Embryonic facial prominence (tissue), 1 donor: Measurements from ENCODE around the gene CELA2A.

Experiments
- DNase-seq: peaks from one replicate; pipeline ENCODE4 v3.0.0-alpha.2; 2016; ENCODE audit errors: extremely low spot score

Gene CELA2A

GRCh38 chr1:15456313-15456954 is at the start of gene CELA2A:
Gene CELA2A (plus strand): TSS chr1:15456732. CDS start chr1:15456754, 22 bp downstream.
- DNase-seq = no peak

- DNase-seq = no peak
These were observed 49.0 kb upstream of the CELA2A start for GRCh38 chr1:15407580-15407979.

DNA sequence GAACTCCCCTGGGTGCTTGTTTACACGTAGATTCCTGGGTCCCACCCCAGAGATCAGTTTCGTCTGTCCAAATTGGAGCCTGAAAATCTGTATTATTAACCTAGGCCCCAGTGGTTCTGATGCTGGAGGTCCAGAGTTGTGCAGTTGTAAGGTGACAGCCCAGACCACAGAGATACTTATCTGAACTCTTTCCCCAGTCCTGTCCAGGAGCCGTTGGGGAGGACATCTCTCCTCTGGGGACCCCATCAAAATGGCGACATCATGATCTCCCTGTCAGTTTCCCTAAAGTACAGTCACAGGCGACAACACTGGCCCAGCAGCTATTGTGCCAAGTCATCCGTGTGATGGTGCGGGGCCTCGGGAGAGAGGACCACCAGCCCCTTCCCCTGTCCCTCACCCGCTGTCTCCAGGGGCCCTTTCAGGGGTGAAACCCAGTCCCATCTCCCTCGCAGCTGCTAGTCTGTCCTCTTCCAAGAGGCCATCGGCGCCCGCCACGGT is 47.6 kb upstream of the CELA2A start:
- DNase-seq = no peak

- DNase-seq = peak; percentile 75
These were observed 46.9 kb upstream of the CELA2A start, which contains the start of gene EFHD2 for GRCh38 chr1:15409388-15410222. Gene EFHD2 (plus strand): TSS chr1:15409888. CDS start chr1:15409972, 84 bp downstream.

DNA sequence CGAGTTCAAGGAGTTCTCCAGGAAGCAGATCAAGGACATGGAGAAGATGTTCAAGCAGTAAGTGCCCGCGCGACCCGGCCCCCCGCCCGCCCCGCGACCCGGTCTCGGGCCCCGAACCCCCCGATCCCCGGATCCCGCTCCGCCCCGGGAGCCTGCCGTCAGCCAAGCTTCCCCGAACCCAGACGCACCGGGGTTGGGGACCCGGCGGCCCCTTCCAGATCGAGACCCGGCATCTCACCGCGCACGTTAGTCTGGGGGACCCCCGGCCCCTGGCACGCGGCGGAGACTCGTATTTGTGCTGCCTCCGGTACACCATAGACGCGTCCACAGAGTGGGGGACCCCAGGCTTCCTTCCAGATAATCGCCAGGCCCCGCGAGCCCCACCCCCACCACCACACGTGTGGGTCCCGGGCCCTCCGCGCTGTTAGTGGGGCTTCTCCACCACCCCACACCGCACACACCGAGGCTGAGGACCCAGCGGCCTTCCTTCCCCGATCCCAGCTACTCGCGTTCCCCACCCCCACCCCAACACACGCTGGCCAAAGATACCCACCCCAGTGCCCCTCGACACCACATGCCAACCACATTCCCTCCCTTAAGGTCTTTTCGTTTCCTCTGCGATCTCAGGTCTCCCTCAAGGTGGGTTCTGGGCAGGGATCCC is 46.2 kb upstream of the CELA2A start:
- no peak for DNase-seq

- DNase-seq = no peak
These were observed 45.7 kb upstream of the CELA2A start for GRCh38 chr1:15410884-15411245.

DNA sequence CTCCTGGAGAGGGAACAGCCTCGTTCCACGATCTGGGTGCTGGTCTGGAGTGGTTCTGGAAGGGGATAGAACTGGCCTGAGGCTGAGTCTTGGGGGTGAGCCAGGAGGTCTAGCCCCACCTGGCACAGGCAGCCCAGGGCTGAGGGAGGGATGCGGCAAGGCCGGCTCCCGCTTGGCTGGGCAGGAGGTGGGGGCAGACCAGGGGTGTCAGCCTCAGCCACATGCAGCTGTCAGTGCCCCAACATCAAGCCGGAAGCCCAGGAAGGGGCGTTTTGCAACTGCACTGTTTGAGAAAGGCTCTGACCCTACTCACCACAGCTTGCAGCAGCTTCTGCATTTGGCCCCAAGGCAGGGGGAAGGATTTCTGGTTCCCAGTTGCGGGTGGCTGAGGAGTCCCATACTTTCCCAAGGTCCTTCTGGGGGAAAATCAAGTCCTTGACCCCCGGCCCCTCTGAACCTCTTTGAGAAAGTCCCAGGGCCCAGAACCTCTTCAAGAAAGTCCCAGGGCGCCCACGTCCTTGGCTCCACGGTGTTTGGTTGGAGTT is 44.9 kb upstream of the CELA2A start:
- no peak for DNase-seq

- no peak for DNase-seq
These were observed 44.2 kb upstream of the CELA2A start for GRCh38 chr1:15412175-15412800.

DNA sequence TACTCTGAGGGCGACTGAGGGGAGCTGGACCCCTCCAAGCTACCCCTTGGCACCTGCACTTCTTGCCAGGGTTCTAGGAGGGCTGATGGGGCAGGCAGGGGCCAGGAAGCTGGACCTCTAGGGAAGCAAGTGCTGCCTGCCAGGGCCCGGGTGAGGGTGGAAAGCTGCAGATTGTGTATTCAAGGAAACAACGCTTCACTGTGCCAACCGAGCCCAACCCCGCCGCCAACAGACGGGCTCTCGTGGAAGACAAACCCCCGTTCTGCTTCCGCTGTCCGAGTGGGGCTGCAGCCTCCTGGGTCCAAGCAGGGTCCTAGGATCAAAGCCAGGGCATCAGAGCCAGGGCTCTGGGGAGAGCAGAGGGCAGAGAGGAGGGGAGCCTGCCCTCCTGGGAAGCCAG is 43.7 kb upstream of the CELA2A start:
- no peak for DNase-seq

DNA sequence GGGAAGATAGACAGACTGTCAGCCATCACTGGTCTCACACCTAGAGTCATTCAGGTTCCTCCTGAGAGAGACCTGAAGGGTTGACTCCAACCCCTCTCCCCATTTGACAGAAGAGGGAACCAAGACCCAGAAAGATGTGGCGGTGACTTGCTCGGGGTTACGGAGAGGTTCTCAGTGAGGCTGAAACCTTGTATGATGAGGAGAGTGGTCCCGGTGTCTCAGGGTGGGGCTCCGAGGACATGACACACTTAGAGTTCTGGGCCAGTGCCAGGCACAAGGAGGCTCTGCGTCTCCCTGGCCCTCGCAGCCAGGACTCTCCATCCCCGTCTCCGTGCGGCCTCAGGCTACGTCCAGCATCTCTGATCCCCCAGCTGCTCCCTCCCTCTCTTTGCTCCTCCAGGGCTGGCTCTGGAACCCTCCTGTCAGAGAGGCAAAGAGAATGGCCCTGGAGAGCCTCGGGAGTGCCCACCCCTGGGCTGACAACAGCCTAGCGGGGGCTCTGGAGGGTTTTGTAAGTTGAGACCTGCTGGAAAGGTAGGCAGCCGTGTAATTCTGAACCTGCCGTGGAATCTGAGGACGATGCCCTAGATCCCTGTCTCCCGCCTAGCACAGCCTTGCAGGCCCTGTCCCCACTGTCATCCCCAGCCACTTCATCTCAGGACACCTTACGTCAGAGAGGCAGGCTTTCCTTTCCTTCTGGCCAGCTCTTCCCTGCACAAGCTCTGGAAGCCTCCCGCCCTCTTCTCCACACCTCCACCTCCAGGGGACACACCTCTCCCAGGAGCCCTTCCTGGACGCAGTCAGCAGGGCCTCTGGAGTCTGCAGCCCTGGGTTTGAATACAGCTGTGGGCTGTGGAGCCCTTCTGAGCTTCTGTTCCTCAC is 42.7 kb upstream of the CELA2A start:
- DNase-seq = no peak

GRCh38 chr1:15414445-15414983 is 42.0 kb upstream of the CELA2A start:
- DNase-seq = no peak

DNA sequence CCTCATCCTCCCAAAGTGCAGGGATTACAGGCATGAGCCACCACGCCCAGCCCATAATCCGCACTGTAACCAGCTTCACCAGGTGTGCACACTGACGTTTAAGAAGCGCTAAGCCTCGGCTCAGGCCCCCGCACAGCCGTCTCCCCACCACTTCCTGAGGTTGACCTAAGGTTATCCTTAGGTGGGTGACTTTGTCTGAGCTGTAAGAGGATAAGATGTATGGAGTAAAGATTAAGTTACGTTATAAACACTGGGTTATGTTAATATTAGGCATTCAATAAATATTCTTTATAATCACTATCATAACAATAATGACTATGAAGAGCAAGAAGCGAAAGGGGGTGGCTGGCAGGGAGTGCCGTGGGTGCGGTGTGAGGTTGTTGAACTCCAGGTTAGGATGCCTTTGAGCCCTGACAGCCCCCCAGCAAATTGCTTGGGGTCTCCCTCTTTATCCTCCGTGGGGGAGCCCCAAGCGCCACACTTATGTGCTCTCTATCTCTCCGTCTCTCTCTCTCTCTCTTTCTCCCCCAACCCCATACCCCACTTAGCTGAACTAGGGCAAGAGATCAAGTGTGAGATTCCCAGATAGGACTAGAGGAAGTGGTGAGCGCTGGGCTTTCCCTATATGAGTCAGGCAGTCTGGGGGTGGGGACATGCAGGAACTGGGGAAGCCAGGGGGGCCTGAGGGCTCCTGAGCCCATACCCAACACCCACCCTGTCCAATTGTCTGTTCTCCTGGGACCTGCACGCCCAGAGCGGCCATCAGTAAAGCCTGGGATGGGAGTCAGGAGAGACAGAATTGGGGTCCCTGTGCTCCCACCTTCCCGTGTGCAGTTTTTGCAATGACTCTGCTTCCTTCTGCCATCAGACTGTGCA is 39.2 kb upstream of the CELA2A start:
- DNase-seq = no peak

DNA sequence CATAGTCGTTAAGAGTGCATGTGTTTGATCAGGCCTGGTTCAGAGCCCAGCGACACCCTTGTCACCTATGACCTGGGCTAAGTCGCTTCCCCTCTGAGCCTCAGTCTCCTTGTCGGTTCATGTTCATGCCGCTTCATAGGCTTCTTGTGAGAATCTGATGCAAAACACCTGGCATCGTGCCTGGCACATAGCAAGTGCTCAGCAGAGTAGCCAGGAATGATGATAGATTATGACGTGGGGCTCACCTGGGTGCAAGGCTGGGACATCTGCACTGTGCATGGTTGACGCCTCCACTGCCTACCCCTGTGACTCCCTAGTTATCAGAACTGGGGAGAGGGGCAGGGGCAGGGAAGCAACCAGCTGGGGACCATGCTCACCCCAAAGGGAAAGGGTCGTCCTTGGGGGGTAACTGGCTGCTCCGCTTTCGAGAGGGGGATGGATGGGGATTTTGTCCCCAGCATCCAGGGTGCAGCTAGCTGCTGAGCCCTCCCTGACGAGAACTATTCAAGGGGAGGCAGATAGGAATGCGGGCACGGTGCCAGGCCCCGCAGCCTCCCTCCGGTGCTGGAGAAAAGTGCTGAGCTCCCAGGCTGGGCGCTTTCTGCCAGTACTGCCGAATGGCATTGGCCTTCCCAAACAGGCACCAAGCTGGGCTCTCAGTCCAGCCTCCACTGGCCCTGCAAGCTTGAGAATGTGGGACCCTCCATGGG is 37.6 kb upstream of the CELA2A start:
- no peak for DNase-seq

DNA sequence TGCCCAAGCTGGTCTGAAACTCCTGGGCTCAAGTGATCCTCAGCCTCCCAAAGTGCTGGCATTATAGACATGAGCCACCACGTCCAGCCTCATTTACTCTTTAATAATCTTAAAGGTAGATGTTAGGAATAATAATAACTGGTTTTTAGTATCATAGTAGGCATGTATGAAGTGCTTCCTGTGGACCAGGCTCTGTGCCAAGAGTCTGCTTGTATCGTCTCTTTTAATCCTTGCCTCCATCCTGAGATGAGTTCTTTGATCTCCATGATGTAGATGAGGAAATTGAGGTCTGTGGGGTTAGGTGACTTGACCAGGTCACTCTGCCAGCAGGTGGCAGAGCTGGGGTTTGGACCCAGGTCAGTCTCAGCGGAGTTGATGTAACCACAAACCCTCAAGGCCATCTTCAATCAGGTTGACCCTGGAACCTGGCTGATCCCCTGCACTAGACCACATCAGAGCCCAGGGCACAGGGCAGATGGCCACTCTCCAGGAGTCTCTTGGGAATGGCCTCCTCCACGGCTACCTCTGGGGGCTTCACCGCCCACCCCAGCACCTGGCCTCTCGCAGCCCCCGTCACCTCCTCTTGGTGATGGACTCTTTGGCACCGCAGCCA is 35.6 kb upstream of the CELA2A start:
- DNase-seq = no peak

DNA sequence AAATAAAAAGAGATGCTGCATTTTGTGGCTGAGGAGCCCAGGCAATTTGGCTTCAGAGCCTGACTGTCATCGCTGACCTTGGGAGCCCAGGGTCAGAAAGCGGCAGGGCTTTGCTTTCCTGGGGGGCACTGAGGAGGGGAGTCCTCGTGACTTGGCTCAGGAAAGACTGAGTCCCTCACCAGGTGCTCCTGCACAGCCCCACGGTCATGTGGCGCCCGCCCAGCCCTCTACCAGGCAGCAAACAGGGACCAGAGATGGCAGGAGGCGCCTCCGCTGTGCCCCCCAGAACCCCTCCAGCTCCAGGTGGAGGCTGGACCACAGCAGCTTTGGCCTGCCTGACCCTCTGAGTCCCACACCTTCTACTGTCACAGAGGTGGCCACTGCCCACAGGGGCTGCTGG is 33.7 kb upstream of the CELA2A start:
- no peak for DNase-seq

- no peak for DNase-seq
These were observed 33.0 kb upstream of the CELA2A start for GRCh38 chr1:15423355-15424077.

GRCh38 chr1:15424146-15424667 is 32.3 kb upstream of the CELA2A start:
- no peak for DNase-seq
